Smooth muscle cell (in vitro differentiated cells): Measurements from ENCODE around the gene MBNL3. TPM values are rescaled to one million over a fixed set of nuclear protein-coding genes. Genes with fewer than 3 reads are reported as not detected.

Source experiments
- DNase-seq: peaks from one replicate; lab custom pipeline; 2025; ENCODE audit not compliant: unreplicated experiment; lab: John Stamatoyannopoulos, UW
- H2AFZ ChIP-seq: fragments of 200-600 bp; sonication (generic); 2 replicates; pipeline ENCODE4 v1.6.0; 2016; ENCODE audit warnings: antibody characterized with exemption, low read depth, mild to moderate bottlenecking
- H3F3A ChIP-seq: fragments of 200-600 bp; sonication (generic); 2 replicates; pipeline ENCODE4 v1.6.0; 2017; ENCODE audit warnings: antibody characterized with exemption, low read depth
- H3K27ac ChIP-seq: fragments of 200-600 bp; sonication (generic); 2 replicates; pipeline ENCODE4 v1.5.1; 2016; ENCODE audit warnings: low read depth, mild to moderate bottlenecking
- H3K27me3 ChIP-seq: fragments of 200-600 bp; sonication (generic); 2 replicates; pipeline ENCODE4 v1.6.1; 2016; ENCODE audit warnings: low read depth, mild to moderate bottlenecking
- H3K36me3 ChIP-seq: fragments of 200-600 bp; sonication (generic); 2 replicates; pipeline ENCODE4 v1.5.1; 2016; ENCODE audit warnings: low read depth
- H3K4me1 ChIP-seq: fragments of 200-600 bp; sonication (generic); 2 replicates; pipeline ENCODE4 v1.5.1; 2016; ENCODE audit warnings: low read depth
- H3K4me2 ChIP-seq: fragments of 200-600 bp; sonication (generic); 2 replicates; pipeline ENCODE4 v1.6.0; 2016; ENCODE audit warnings: mild to moderate bottlenecking
- H3K4me3 ChIP-seq: fragments of 200-600 bp; sonication (generic); 2 replicates; pipeline ENCODE4 v1.5.1; 2016; ENCODE audit warnings: mild to moderate bottlenecking
- H3K79me2 ChIP-seq: fragments of 200-600 bp; sonication (generic); 2 replicates; pipeline ENCODE4 v1.6.0; 2016; ENCODE audit warnings: low read depth, mild to moderate bottlenecking
- H3K9ac ChIP-seq: fragments of 200-600 bp; sonication (generic); 2 replicates; pipeline ENCODE4 v1.6.0; 2016; ENCODE audit warnings: low read depth
- H3K9me3 ChIP-seq: fragments of 200-600 bp; sonication (generic); replicated peaks from 2 replicates; pipeline ENCODE4 v1.5.1; 2016; ENCODE audit warnings: low read depth
- H4K20me1 ChIP-seq: fragments of 200-600 bp; sonication (generic); 2 replicates; pipeline ENCODE4 v1.6.0; 2016; ENCODE audit warnings: low read depth
- CTCF ChIP-seq: fragments of 200-600 bp; sonication (generic); IDR thresholded peaks from 2 replicates; pipeline ENCODE4 v1.5.1; 2017; ENCODE audit warnings: borderline replicate concordance, mild to moderate bottlenecking, antibody characterized with exemption; ENCODE audit not compliant: insufficient read depth, poor library complexity, severe bottlenecking
- WGBS: methylation state at CpG from one replicate; pipeline ENCODE4 v1.1.7; 2016; ENCODE audit warnings: low lambda C conversion rate; 5-methylcytosine and 5-hydroxymethylcytosine counted together
- polyA plus RNA-seq: library from polyadenylated mRNA; unstranded; fragments of >200 nt; fragmentation: Nextera tagmentation; extraction: Ambion mirVana; gene quantifications from 2 replicates; pipeline ENCODE4 v1.2.1, GENCODE V29; 2016
- total RNA-seq: library from RNA; depleted of rRNA; stranded (reverse); fragments of >200 nt; gene quantifications from 2 replicates; pipeline ENCODE4 v1.2.3, GENCODE V29; 2014

MBNL3 gene
- total and polyA plus RNA-seq, 2 experiments from 2014 or later: 15.7 to 49.0 TPM

GRCh38 chrX:132470831-132471230 lies 18.0 kb downstream of the MBNL3 start:
- H2AFZ ChIP-seq: no peak overlapping the region
- DNase-seq: no peak
- no peak overlapping the region for H3K4me3 ChIP-seq
- WGBS: 39% methylated on average over 2 of the region's 2 CpGs
- H3K36me3 ChIP-seq: no peaks in the 10 kb centered on the region
- H3K4me1 ChIP-seq: no peaks in the 10 kb centered on the region
- peak overlapping the region; percentile 43 for H3K27ac ChIP-seq
- no peaks in the 10 kb centered on the region for H3K27me3 ChIP-seq
- no peak overlapping the region for H3K9ac ChIP-seq
- no peak overlapping the region for H3K4me2 ChIP-seq
- H4K20me1 ChIP-seq: no peaks in the 10 kb centered on the region
- TF ChIP-seq CTCF: no peak
- H3F3A ChIP-seq: no peaks in the 10 kb centered on the region
- H3K9me3 ChIP-seq: no peaks in the 10 kb centered on the region
- no peaks in the 10 kb centered on the region for H3K79me2 ChIP-seq

GRCh38 chrX:132470179-132470578 lies 18.7 kb downstream of the MBNL3 start:
- H3K36me3 ChIP-seq: no peaks in the 10 kb centered on the region
- no peaks in the 10 kb centered on the region for H3F3A ChIP-seq
- no peaks in the 10 kb centered on the region for H3K79me2 ChIP-seq
- H3K4me1 ChIP-seq: no peaks in the 10 kb centered on the region
- no peak for TF ChIP-seq CTCF
- H3K4me2 ChIP-seq: no peak overlapping the region
- no peaks in the 10 kb centered on the region for H3K9me3 ChIP-seq
- no peaks in the 10 kb centered on the region for H4K20me1 ChIP-seq
- 57% methylated on average over 1 of the region's 1 CpG for WGBS
- H3K4me3 ChIP-seq: no peak overlapping the region
- H3K27me3 ChIP-seq: no peaks in the 10 kb centered on the region
- no peak overlapping the region for H3K9ac ChIP-seq
- DNase-seq: no peak
- H2AFZ ChIP-seq: no peak overlapping the region
- peak overlapping the region; percentile 43 for H3K27ac ChIP-seq

- 74% methylated on average over 3 of the region's 3 CpGs for WGBS
- TF ChIP-seq CTCF: no peak
These were observed 20.4 kb downstream of the MBNL3 start for GRCh38 chrX:132468454-132468853.

GRCh38 chrX:132467989-132468388 lies 20.8 kb downstream of the MBNL3 start:
- no peaks in the 10 kb centered on the region for H3K27me3 ChIP-seq
- no peaks in the 10 kb centered on the region for H3K4me1 ChIP-seq
- H2AFZ ChIP-seq: no peak overlapping the region
- no peak for DNase-seq
- WGBS: 45% methylated on average over 3 of the region's 3 CpGs
- no peak overlapping the region for H3K9ac ChIP-seq
- H3K27ac ChIP-seq: peak overlapping the region; percentile 67
- no peaks in the 10 kb centered on the region for H4K20me1 ChIP-seq
- H3K79me2 ChIP-seq: no peaks in the 10 kb centered on the region
- no peaks in the 10 kb centered on the region for H3K9me3 ChIP-seq
- peak overlapping the region; percentile 37 for H3K4me2 ChIP-seq
- no peaks in the 10 kb centered on the region for H3K36me3 ChIP-seq
- no peak for TF ChIP-seq CTCF
- no peak overlapping the region for H3K4me3 ChIP-seq
- no peaks in the 10 kb centered on the region for H3F3A ChIP-seq

More at GRCh38 chrX:132468454-132468853, 20.4 kb downstream of the MBNL3 start:
- no peaks in the 10 kb centered on the region for H3F3A ChIP-seq
- H3K4me3 ChIP-seq: no peak overlapping the region
- H3K4me1 ChIP-seq: no peaks in the 10 kb centered on the region
- H3K9me3 ChIP-seq: no peaks in the 10 kb centered on the region
- H3K36me3 ChIP-seq: no peaks in the 10 kb centered on the region
- H4K20me1 ChIP-seq: no peaks in the 10 kb centered on the region
- no peaks in the 10 kb centered on the region for H3K27me3 ChIP-seq
- H2AFZ ChIP-seq: no peak overlapping the region
- no peak overlapping the region for H3K4me2 ChIP-seq
- DNase-seq: no peak
- H3K9ac ChIP-seq: no peak overlapping the region
- peak overlapping the region; percentile 67 for H3K27ac ChIP-seq
- no peaks in the 10 kb centered on the region for H3K79me2 ChIP-seq
